ENCODE results near the gene TMOD3. TPM values are rescaled to one million over a fixed set of nuclear protein-coding genes. Genes with fewer than 3 reads are reported as not detected.
A peak's percentile ranks its signal among the peaks of the same experiment; 100 is the strongest.
"Not testable (repeated sequence)": the region's sequence is repeated elsewhere in the genome, so short reads cannot be mapped to it uniquely, and the experiment has no call there.

Gene TMOD3
- total RNA-seq, 1 donor from 2014 or later = 37.4 TPM

- no peak overlapping the region for H3K27ac ChIP-seq
- H3K27ac Mint-ChIP-seq = no peak overlapping the region
These were observed 47.0 kb upstream of the TMOD3 start for GRCh38 chr15:51782357-51782896.

GRCh38 chr15:51783967-51784366 lies 45.5 kb upstream of the TMOD3 start:
- peaks cover 7% of the 10 kb centered on the region for H3K4me1 ChIP-seq
- H3K4me3 ChIP-seq = no peak overlapping the region
- no peaks in the 10 kb centered on the region for H3K36me3 ChIP-seq
- no peak for DNase-seq (ENCODE audit: low spot score)
- no peak overlapping the region for H3K4me2 ChIP-seq
- Mint-ChIP-seq H3K4me1 (no peaks in the 10 kb centered on the region), H3K36me3 (peaks cover 4% of the 10 kb centered on the region), H3K9me3 (peaks cover 4% of the 10 kb centered on the region), H3K4me3 (no peak overlapping the region), H3K27me3 (ENCODE audit: insufficient read depth, low read depth) (peaks cover 2% of the 10 kb centered on the region), H3K27ac (no peak overlapping the region)
- no peak overlapping the region for H3K9ac ChIP-seq
- no peaks in the 10 kb centered on the region for H3K9me3 ChIP-seq (ENCODE audit: low read depth)
- no peak overlapping the region for H2AFZ ChIP-seq (replicated peaks)
- TF ChIP-seq EZH2phosphoT487 (IDR thresholded peaks at IDR 0.05) (no peak), EZH2 (IDR thresholded peaks at IDR 0.05) (no peak), CTCF (IDR thresholded peaks at IDR 0.05) (no peak)
- no peaks in the 10 kb centered on the region for H3K27me3 ChIP-seq
- H3F3A ChIP-seq (ENCODE audit: low read depth) = no peaks in the 10 kb centered on the region
- H3K27ac ChIP-seq = no peak overlapping the region
- H4K20me1 ChIP-seq (ENCODE audit: low read depth) = no peaks in the 10 kb centered on the region
- no peaks in the 10 kb centered on the region for H3K79me2 ChIP-seq (ENCODE audit: low read depth)

More at GRCh38 chr15:51782357-51782896, 47.0 kb upstream of the TMOD3 start:
- DNase-seq (ENCODE audit: low spot score) = peak; percentile 56
- no peak for TF ChIP-seq EZH2phosphoT487 (IDR thresholded peaks at IDR 0.05)
- peak; percentile 66 for TF ChIP-seq CTCF (IDR thresholded peaks at IDR 0.05)
- no peak for TF ChIP-seq EZH2 (IDR thresholded peaks at IDR 0.05)
- no peak overlapping the region for H3K4me3 ChIP-seq
- no peaks in the 10 kb centered on the region for H3K9me3 ChIP-seq (ENCODE audit: low read depth)
- peaks cover 2% of the 10 kb centered on the region for H3K36me3 Mint-ChIP-seq
- H2AFZ ChIP-seq (replicated peaks) = no peak overlapping the region
- peaks cover 2% of the 10 kb centered on the region for H3K27me3 Mint-ChIP-seq (ENCODE audit: insufficient read depth, low read depth)
- no peak overlapping the region for H3K4me2 ChIP-seq
- H3K4me1 Mint-ChIP-seq = no peaks in the 10 kb centered on the region
- no peak overlapping the region for H3K9ac ChIP-seq
- no peaks in the 10 kb centered on the region for H3K79me2 ChIP-seq (ENCODE audit: low read depth)
- H3K4me3 Mint-ChIP-seq = no peak overlapping the region
- no peaks in the 10 kb centered on the region for H3K36me3 ChIP-seq
- no peaks in the 10 kb centered on the region for H3K27me3 ChIP-seq
- H4K20me1 ChIP-seq (ENCODE audit: low read depth) = no peaks in the 10 kb centered on the region
- H3K9me3 Mint-ChIP-seq = peaks cover 2% of the 10 kb centered on the region
- no peaks in the 10 kb centered on the region for H3F3A ChIP-seq (ENCODE audit: low read depth)
- peaks cover 4% of the 10 kb centered on the region for H3K4me1 ChIP-seq

- DNase-seq (ENCODE audit: low spot score) = peak; percentile 76
- H3K36me3 Mint-ChIP-seq; H3K27ac ChIP-seq; H3K4me3 Mint-ChIP-seq; H3K9me3 Mint-ChIP-seq; H3K4me1 ChIP-seq; H4K20me1 ChIP-seq (ENCODE audit: low read depth); H3K27ac Mint-ChIP-seq; H3K27me3 ChIP-seq; H3K79me2 ChIP-seq (ENCODE audit: low read depth); H3F3A ChIP-seq (ENCODE audit: low read depth); H3K9ac ChIP-seq; H3K27me3 Mint-ChIP-seq (ENCODE audit: insufficient read depth, low read depth); H3K36me3 ChIP-seq; H3K9me3 ChIP-seq (ENCODE audit: low read depth); H3K4me3 ChIP-seq; H3K4me1 Mint-ChIP-seq: not testable (repeated sequence)
- peak overlapping the region; percentile 61 for H3K4me2 ChIP-seq
- peak overlapping the region; percentile 73 for H2AFZ ChIP-seq (replicated peaks)
These were observed 42.3 kb upstream of the TMOD3 start for GRCh38 chr15:51787130-51787529.

GRCh38 chr15:51792474-51792873 lies 37.0 kb upstream of the TMOD3 start:
- H3K4me3 ChIP-seq; H2AFZ ChIP-seq (replicated peaks); H3K79me2 ChIP-seq (ENCODE audit: low read depth); H3K27ac Mint-ChIP-seq; H3K4me1 ChIP-seq; H3K9me3 ChIP-seq (ENCODE audit: low read depth); H3K36me3 Mint-ChIP-seq; H4K20me1 ChIP-seq (ENCODE audit: low read depth); H3K36me3 ChIP-seq; H3K4me3 Mint-ChIP-seq; H3K27me3 ChIP-seq; H3F3A ChIP-seq (ENCODE audit: low read depth); H3K27ac ChIP-seq; H3K9me3 Mint-ChIP-seq; H3K9ac ChIP-seq; H3K4me1 Mint-ChIP-seq; H3K27me3 Mint-ChIP-seq (ENCODE audit: insufficient read depth, low read depth); DNase-seq (ENCODE audit: low spot score); H3K4me2 ChIP-seq: not testable (repeated sequence)

Measured in neural progenitor cell (in vitro differentiated cells).